GM12891 (cell line): ENCODE measurements around the gene IQSEC3.

Experiments
- DNase-seq: peaks from one replicate; pipeline ENCODE4 v3.0.0; 2011; ENCODE audit warnings: low spot score; ENCODE audit not compliant: insufficient read length
- FAIRE-seq: peaks from 2 replicates; lab custom pipeline; 2011; peaks lifted over from hg19 to GRCh38; lab: Jason Lieb, UNC
- PAX5 ChIP-seq: IDR thresholded peaks from 2 replicates; pipeline ENCODE4 v1.6.1; 2011; ENCODE audit warnings: low read length, moderate library complexity, mild to moderate bottlenecking; ENCODE audit not compliant: insufficient read depth, severe bottlenecking
- POLR2A ChIP-seq: IDR thresholded peaks from 2 replicates; pipeline ENCODE4 v1.6.1; 2011; ENCODE audit warnings: low read depth, low read length, control low read depth
- POLR2AphosphoS5 ChIP-seq: IDR thresholded peaks from 2 replicates; pipeline ENCODE4 v1.6.1; 2011; ENCODE audit warnings: low read depth, low read length, control low read depth
- POU2F2 ChIP-seq: IDR thresholded peaks from 2 replicates; pipeline ENCODE4 v1.6.1; 2011; ENCODE audit warnings: low read depth, mild to moderate bottlenecking, control low read depth, low read length, moderate library complexity
- SPI1 ChIP-seq: IDR thresholded peaks from 2 replicates; pipeline ENCODE4 v1.6.1; 2011; ENCODE audit warnings: low read depth, low read length, control low read depth
- TAF1 ChIP-seq: IDR thresholded peaks from 2 replicates; pipeline ENCODE4 v1.6.1; 2011; ENCODE audit warnings: low read depth, low read length, control low read depth

Gene IQSEC3

GRCh38 chr12:101969-102878, 35.7 kb downstream of the IQSEC3 start:
- FAIRE-seq, result no peak
- DNase-seq, result no peak
- TF ChIP-seq POLR2A (no peak), SPI1 (no peak)

- TF ChIP-seq POLR2AphosphoS5 (no peak), POU2F2 (no peak), TAF1 (no peak), SPI1 (no peak), PAX5 (no peak), POLR2A (no peak)
- no peak for FAIRE-seq
- no peak for DNase-seq
These were observed 36.3 kb downstream of the IQSEC3 start for GRCh38 chr12:102879-103168.

DNA sequence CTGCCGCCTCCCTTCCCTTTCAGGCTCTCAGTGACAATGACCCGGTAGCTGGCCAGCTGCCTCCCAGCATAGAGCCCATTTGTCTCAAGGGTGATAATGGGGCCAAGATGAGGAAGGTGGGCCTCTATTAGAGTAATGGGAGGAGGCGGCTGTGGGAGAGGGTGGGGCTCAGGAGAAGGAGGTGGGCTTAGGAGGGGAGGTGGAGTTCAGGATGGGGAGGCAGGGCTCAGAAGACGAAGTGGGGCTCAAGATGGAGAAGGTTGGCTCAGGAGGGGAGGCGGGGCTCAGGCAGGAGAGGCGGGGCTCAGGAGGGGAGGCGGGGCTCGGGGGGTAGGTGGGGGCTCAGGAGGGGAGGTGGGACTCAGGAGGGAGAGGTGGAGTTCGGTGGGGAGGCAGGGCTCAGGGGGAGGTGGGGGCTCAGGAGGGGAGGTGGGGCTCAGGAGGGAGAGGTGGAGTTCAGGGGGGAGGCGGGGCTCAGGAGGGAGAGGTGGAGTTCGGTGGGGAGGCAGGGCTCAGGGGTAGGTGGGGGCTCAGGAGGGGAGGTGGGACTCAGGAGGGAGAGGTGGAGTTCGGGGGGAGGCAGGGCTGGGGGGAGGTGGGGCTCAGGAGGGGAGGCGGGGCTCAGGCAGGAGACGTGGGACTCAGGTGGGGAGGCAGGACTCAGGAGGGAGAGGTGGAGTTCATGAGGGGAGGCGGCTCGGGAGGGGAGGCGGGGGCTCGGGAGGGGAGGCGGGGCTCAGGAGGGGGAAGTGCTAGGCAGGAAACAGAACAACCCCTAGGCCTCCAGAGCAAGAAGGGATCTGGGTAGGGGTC, 36.8 kb downstream of the IQSEC3 start:
- FAIRE-seq (no peak), DNase-seq (no peak)
- no peak for TF ChIP-seq TAF1

- no peak for TF ChIP-seq TAF1
- no peak for TF ChIP-seq POLR2AphosphoS5
- no peak for TF ChIP-seq PAX5
- no peak for TF ChIP-seq POU2F2
- TF ChIP-seq SPI1, result no peak
- TF ChIP-seq POLR2A, result no peak
- FAIRE-seq (no peak), DNase-seq (no peak)
These were observed 38.0 kb downstream of the IQSEC3 start for GRCh38 chr12:104551-105081.

DNA sequence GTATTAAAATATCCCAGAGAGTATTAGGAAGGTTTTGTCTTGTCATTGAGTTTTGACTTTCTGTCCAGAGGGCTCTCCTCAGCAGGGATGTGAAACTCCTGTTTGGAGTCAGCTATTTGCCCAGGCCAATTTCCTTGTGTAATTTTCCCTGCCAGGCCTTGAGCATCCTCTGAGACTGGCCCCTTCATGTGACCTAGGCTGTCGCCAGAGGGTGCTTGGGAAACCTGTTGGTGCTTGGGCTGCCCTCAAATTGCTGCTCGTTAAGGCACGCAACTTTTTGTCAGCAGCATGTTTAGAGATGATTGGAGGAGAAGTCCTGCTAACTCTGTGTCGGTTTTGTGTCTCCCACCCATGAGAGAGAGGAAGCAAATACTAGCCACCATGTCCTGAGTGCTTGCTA, 39.1 kb downstream of the IQSEC3 start:
- TF ChIP-seq POLR2A, result no peak
- FAIRE-seq (no peak), DNase-seq (no peak)

DNA sequence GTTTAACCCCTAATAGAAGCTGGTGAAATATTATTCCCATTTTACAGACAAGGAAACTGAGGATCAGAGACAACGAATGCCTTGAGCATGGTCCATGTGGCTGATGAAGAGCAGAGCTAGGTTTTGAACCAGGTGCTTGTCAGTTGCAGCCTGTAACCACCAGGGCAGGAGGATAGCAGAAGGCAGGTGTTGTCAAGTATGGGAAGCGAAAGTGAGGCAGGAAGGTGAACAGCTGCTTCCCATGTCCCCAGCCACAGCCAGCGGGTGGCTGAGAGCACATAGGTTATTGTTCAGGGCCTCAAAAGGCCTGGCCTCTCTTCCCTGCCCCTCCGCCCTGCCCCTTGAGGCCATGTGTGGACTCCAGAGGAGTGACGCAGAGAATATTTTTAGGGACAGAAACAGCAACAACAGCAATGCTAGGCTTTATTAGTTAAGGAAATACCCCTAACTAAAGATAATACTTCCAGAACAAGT, 39.6 kb downstream of the IQSEC3 start:
- peak; percentile 74 for DNase-seq
- TF ChIP-seq TAF1 (no peak), SPI1 (0 out of 2 replicates have a peak, but pooled peaks have one; percentile 29)
- FAIRE-seq, result peak; percentile 98

GRCh38 chr12:108594-108993, 42.0 kb downstream of the IQSEC3 start:
- TF ChIP-seq PAX5, result no peak
- TF ChIP-seq POU2F2, result no peak
- TF ChIP-seq SPI1, result no peak
- TF ChIP-seq POLR2AphosphoS5, result no peak
- TF ChIP-seq TAF1, result no peak
- DNase-seq (no peak), FAIRE-seq (no peak)

GRCh38 chr12:109446-109845, 42.9 kb downstream of the IQSEC3 start:
- peak; percentile 70 for TF ChIP-seq SPI1
- no peak for TF ChIP-seq PAX5
- DNase-seq (no peak), FAIRE-seq (no peak)

- FAIRE-seq (no peak), DNase-seq (no peak)
- no peak for TF ChIP-seq PAX5
- TF ChIP-seq POLR2AphosphoS5, result no peak
- no peak for TF ChIP-seq POU2F2
- TF ChIP-seq POLR2A, result no peak
- TF ChIP-seq SPI1, result no peak
- TF ChIP-seq TAF1, result no peak
These were observed 43.3 kb downstream of the IQSEC3 start for GRCh38 chr12:109872-110271.

DNA sequence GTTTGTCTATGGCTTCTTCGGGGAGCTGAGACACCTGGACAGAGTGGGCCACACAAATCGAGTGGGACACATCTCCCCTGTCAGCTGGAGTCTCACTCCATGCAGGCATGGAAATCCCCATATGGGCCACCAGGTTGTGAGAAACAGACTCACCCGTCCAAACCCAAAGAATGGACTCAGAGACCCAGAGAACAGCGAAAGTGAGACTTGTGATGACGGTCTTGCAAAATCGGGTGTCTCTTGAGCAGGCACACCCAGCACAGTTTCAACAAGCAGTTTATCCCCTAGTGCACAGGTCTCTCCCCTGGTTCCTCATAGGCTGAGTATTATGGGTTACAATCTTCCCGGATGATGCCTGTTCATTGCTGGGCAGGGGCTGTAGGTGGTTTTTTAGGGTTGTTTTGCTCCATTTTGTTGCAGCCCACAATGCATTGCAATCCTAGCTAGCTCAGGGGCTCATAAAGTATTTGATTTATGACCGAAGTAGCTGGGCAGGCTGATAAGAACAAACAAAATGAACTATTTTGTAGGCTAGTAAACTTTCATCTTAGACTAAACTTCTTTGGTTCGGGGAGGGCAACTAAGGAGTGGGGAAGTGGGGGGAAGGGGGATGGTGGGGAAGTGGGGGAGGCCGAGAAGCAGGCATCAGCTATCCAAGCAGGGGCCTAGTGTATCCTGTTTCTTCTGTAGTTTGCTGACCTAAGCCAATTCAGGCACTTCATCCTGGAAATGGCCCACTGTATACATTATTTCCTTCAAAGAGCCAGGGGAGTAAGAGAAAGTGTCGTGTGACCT, 45.3 kb downstream of the IQSEC3 start:
- no peak for TF ChIP-seq POLR2AphosphoS5
- DNase-seq (no peak), FAIRE-seq (no peak)
